Stimulated activated CD8-positive, alpha-beta memory T cell treated with anti-CD3 and anti-CD28 coated beads, Interleukin-4, amount 100 ng/mL, for 24 hours (primary cell): Measurements from ENCODE around the gene MRPL9.

Experiments
- DNase-seq: peaks from one replicate; pipeline ENCODE4 v3.0.0-alpha.2; 2020; ENCODE audit warnings: low read depth

MRPL9 gene

DNA sequence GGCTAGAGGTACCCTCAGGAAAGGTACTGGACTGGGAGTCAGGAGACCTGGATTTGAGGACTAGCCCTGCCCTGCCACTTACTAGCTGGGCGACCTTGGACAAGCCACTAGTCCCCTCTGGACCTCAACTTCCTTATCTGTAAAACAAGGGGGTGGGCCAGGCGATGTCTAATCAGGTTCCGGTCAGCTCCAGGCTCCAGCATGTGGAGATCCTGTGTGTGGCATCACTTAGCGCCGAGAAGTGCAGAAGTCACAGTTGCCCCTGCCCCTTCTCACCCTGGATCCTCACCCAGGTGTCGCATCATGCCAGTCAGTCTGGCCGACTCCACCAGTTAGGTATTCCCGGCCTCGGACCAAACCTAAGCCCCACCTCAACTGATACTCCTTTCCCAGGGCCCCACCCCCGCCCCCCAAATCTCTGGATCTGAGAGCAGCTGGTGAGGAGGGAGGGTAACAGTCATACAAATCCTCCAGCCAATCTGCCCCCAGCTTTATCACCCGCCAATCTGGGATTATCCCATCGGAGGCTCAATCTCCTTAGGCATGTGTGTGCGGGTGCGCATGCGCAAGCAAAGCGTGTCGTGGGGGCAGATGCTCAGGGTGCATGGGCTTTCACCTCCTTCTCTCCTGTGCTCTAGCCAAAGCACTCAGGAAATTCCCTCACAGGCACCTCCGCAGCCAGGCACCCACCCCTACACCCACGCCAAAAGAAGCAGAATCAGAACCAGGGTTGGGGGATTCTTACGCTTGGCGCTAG, 52.1 kb downstream of the MRPL9 start:
- DNase-seq: no peak

DNA sequence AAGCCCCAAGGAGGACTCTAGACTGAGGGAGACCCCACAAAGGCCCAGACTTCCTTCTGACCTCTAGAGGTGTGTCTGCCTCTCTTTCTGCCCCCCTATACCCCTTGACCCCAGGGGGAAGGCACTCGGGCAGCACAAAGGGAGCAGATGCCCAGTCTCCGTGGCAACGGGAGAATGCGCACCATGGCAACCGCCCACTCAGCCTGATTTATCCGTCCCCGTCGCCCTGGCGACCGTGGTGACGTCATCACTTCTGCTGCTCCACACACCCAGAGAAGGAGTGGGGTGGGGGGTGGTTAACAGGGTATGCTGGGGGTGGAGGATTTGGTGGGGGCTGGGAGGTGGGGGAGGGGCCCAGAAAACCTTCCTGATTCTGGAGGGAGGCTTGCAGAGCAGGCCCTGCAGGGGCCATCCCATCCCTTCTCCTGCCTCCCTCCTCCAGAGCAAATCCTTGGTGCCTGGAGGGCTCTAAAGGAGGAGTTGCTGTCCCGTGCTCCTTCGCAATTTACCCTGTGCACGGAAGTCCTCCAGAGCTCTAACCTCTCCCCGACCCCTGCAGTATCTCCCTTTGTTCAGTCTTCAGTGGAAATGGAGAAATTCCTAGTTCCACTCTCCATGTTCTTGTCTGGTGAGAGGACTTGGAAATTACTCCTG, 53.0 kb downstream of the MRPL9 start:
- DNase-seq: no peak
